HCT116 (cell line): ENCODE results near the gene FTCD. TPM values are rescaled to one million over a fixed set of nuclear protein-coding genes. Genes with fewer than 3 reads are reported as not detected.

Experiments used
- ATAC-seq: fragments of 200-7000 bp; cut with Tn5 transposase; 2 replicates; pipeline ENCODE4 v1.9.1; 2020; ENCODE audit warnings: mild to moderate bottlenecking, moderate library complexity
- BruUV-seq: library from RNA; stranded (reverse); fragments of 400-500 nt; replicated peaks from 2 replicates; lab custom pipeline; 2021; lab: Mats Ljungman, UMichigan
- CTCF ChIA-PET: fragments of 300-600 bp; sonication (Branson Sonifier 250); formaldehyde crosslinking; loops from one replicate; lab custom pipeline; 2021; ENCODE audit warnings: antibody characterized with exemption; lab: Charles Lee
- POLR2A ChIA-PET: fragments of 300-600, 350-600 bp; sonication (Branson Sonifier 250); formaldehyde crosslinking; loops from one replicate; lab custom pipeline; 2021; ENCODE audit warnings: antibody characterized with exemption; lab: Charles Lee
- RAD21 ChIA-PET, 2 experiments: fragments of 300-600 bp; sonication (Branson Sonifier 250); formaldehyde crosslinking; loops; one replicate each; lab custom pipeline; 2023; ENCODE audit warnings: low total read pairs in 2 of 2; ENCODE audit not compliant: uncharacterized antibody in 2 of 2, unreplicated experiment in 2 of 2, low non-redundant PET in 1 of 2; lab: Charles Lee
- DNase-seq: peaks from one replicate; pipeline ENCODE4 v3.0.0-alpha.2; 2010; ENCODE audit warnings: low read depth, low spot score
- H2AFZ ChIP-seq: fragments of 200-600 bp; shearing (Covaris generic), sonication (generic); 2 replicates; pipeline ENCODE4 v1.6.1; 2017; ENCODE audit warnings: low read depth, mixed run types, mixed read lengths, antibody characterized with exemption, low read length; ENCODE audit not compliant: poor library complexity, severe bottlenecking
- H3K27ac ChIP-seq: 2 replicates; pipeline ENCODE4 v1.5.1; 2012; ENCODE audit warnings: low read depth, low read length
- H3K27me3 ChIP-seq: fragments of 200-600 bp; sonication (generic); 2 replicates; pipeline ENCODE4 v1.6.1; 2016; ENCODE audit warnings: mixed run types, low read length, mixed read lengths; ENCODE audit not compliant: insufficient read depth
- H3K36me3 ChIP-seq, 2 experiments: fragments of 200-500 bp in 1 of 2; fragments of 200-600 bp in 1 of 2; sonication (Bioruptor generic) in 1 of 2; sonication (generic) in 1 of 2; 2 replicates each; pipeline versions ENCODE4 v1.5.1 to v1.6.1; 2014 to 2016; ENCODE audit warnings: low read length in 2 of 2, inconsistent platforms in 1 of 2, mixed read lengths in 1 of 2, mixed run types in 1 of 2; ENCODE audit not compliant: insufficient read depth in 2 of 2, control insufficient read depth in 1 of 2
- H3K4me1 ChIP-seq, 2 experiments: fragments of 200-600 bp in 1 of 2; sonication (generic) in 1 of 2; 2 replicates each; pipeline versions ENCODE4 v1.5.1 to v1.6.1; 2012 to 2017; ENCODE audit warnings: low read length in 2 of 2, inconsistent platforms in 1 of 2, mild to moderate bottlenecking in 1 of 2, mixed read lengths in 1 of 2, mixed run types in 1 of 2, moderate library complexity in 1 of 2; ENCODE audit not compliant: insufficient read depth in 2 of 2, control insufficient read depth in 1 of 2
- H3K4me2 ChIP-seq: fragments of 200-600 bp; sonication (generic); 2 replicates; pipeline ENCODE4 v1.6.1; 2017; ENCODE audit warnings: mixed run types, low read length, mixed read lengths
- H3K4me3 ChIP-seq, 2 experiments: fragments of 200-600 bp in 1 of 2; sonication (generic) in 1 of 2; replicated peaks in 1 of 2; 2 replicates each; pipeline ENCODE4 v1.5.1; 2011 to 2016; ENCODE audit warnings: low read length in 2 of 2, control low read depth in 1 of 2, low read depth in 1 of 2, mild to moderate bottlenecking in 1 of 2, mixed read lengths in 1 of 2, mixed run types in 1 of 2
- H3K79me2 ChIP-seq: fragments of 200-600 bp; sonication (generic); 2 replicates; pipeline ENCODE4 v1.6.1; 2017; ENCODE audit warnings: mild to moderate bottlenecking, mixed run types, low read length, moderate library complexity, mixed read lengths; ENCODE audit not compliant: insufficient read depth
- H3K9ac ChIP-seq: fragments of 200-600 bp; sonication (generic); 2 replicates; pipeline ENCODE4 v1.6.1; 2016; ENCODE audit warnings: low read length, mixed read lengths
- H3K9me2 ChIP-seq: fragments of 200-600 bp; sonication (generic), shearing (Covaris generic); 2 replicates; pipeline ENCODE4 v1.6.1; 2017; ENCODE audit warnings: mixed run types, mild to moderate bottlenecking, moderate library complexity; ENCODE audit not compliant: insufficient read depth
- H3K9me3 ChIP-seq, 2 experiments: fragments of 200-500 bp in 1 of 2; fragments of 200-600 bp in 1 of 2; sonication (Bioruptor generic) in 1 of 2; sonication (generic) in 1 of 2; 2 replicates each; pipeline ENCODE4 v1.6.1; 2014 to 2017; ENCODE audit warnings: low read length in 2 of 2, mixed read lengths in 2 of 2, inconsistent platforms in 1 of 2, low read depth in 1 of 2, mild to moderate bottlenecking in 1 of 2, mixed run types in 1 of 2, moderate library complexity in 1 of 2; ENCODE audit not compliant: control insufficient read depth in 1 of 2, insufficient read depth in 1 of 2
- H4K20me1 ChIP-seq: fragments of 200-600 bp; sonication (generic), shearing (Covaris generic); 2 replicates; pipeline ENCODE4 v1.6.1; 2017; ENCODE audit warnings: mixed run types, mild to moderate bottlenecking, moderate library complexity; ENCODE audit not compliant: insufficient read depth
- ATF3 ChIP-seq: IDR thresholded peaks from 2 replicates; pipeline ENCODE4 v1.6.1; 2012
- CBX3 ChIP-seq: IDR thresholded peaks from 2 replicates; pipeline ENCODE4 v1.6.1; 2012; ENCODE audit warnings: low read depth
- CEBPB ChIP-seq: IDR thresholded peaks from 2 replicates; pipeline ENCODE4 v1.6.1; 2012; ENCODE audit warnings: low read depth
- CTCF ChIP-seq, 3 experiments: fragments of 200-600 bp in 1 of 3; sonication (generic) in 1 of 3; IDR thresholded peaks in 2 of 3; conservative IDR thresholded peaks in 1 of 3; 2 replicates each; pipeline ENCODE4 v1.5.1; 2012 to 2017; ENCODE audit warnings: low read depth in 2 of 3, low read length in 2 of 3, antibody characterized with exemption in 1 of 3, borderline replicate concordance in 1 of 3, control low read depth in 1 of 3, mild to moderate bottlenecking in 1 of 3, mixed read lengths in 1 of 3, mixed run types in 1 of 3, moderate library complexity in 1 of 3; ENCODE audit not compliant: insufficient read depth in 1 of 3
- EGR1 ChIP-seq: IDR thresholded peaks from 2 replicates; pipeline ENCODE4 v1.6.1; 2012; ENCODE audit warnings: low read depth
- ELF1 ChIP-seq: IDR thresholded peaks from 2 replicates; pipeline ENCODE4 v1.6.1; 2012; ENCODE audit warnings: low read depth, borderline replicate concordance
- EZH2 ChIP-seq: fragments of 200-600 bp; sonication (generic); IDR thresholded peaks from 2 replicates; pipeline ENCODE4 v1.6.1; 2017; ENCODE audit warnings: antibody characterized with exemption, mixed run types
- EZH2phosphoT487 ChIP-seq: fragments of 200-600 bp; IDR thresholded peaks from 2 replicates; pipeline ENCODE4 v1.6.1; 2018; ENCODE audit warnings: antibody characterized with exemption, borderline replicate concordance
- FOSL1 ChIP-seq: IDR thresholded peaks from 2 replicates; pipeline ENCODE4 v1.6.1; 2012; ENCODE audit warnings: low read depth
- JUND ChIP-seq: IDR thresholded peaks from 2 replicates; pipeline ENCODE4 v1.6.1; 2012
- MAX ChIP-seq: IDR thresholded peaks from 2 replicates; pipeline ENCODE4 v1.6.1; 2012
- POLR2AphosphoS5 ChIP-seq: IDR thresholded peaks from 2 replicates; pipeline ENCODE4 v1.6.1; 2011; ENCODE audit warnings: mild to moderate bottlenecking, low read depth, low read length, moderate library complexity
- RAD21 ChIP-seq: IDR thresholded peaks from 2 replicates; pipeline ENCODE4 v1.6.1; 2012; ENCODE audit warnings: low read depth, mild to moderate bottlenecking
- SIN3A ChIP-seq: IDR thresholded peaks from 2 replicates; pipeline ENCODE4 v1.6.1; 2012; ENCODE audit warnings: low read depth
- SP1 ChIP-seq: IDR thresholded peaks from 2 replicates; pipeline ENCODE4 v1.6.1; 2012; ENCODE audit warnings: low read depth
- SRF ChIP-seq: IDR thresholded peaks from 2 replicates; pipeline ENCODE4 v1.6.1; 2012; ENCODE audit warnings: low read depth
- TCF7L2 ChIP-seq: IDR thresholded peaks from 2 replicates; pipeline ENCODE4 v1.7.0; 2011; ENCODE audit warnings: borderline replicate concordance, inconsistent platforms; ENCODE audit not compliant: insufficient read depth, insufficient read length; ENCODE audit errors: extremely low read depth
- YY1 ChIP-seq: IDR thresholded peaks from 2 replicates; pipeline ENCODE4 v1.6.1; 2011; ENCODE audit warnings: low read length, low read depth, moderate library complexity, mild to moderate bottlenecking; ENCODE audit not compliant: insufficient replicate concordance; ENCODE audit errors: extremely low read depth
- ZFX ChIP-seq: fragments of 450-650 bp; IDR thresholded peaks from 2 replicates; pipeline ENCODE4 v1.6.1; 2017
- intact Hi-C: fragments of 100-400 bp; cut with micrococcal nuclease; formaldehyde crosslinking; loops from 2 replicates; pipeline ENCODE4 v1.10.0; 2022
- total RNA-seq: library from RNA; stranded (reverse); gene quantifications from one replicate; pipeline ENCODE4 v1.2.1, GENCODE V29; 2021; ENCODE audit not compliant: unreplicated experiment
- TF ChIP-seq, protein P1 (sequence below): IDR thresholded peaks from 2 replicates; pipeline ENCODE4 v1.6.1; 2012; ENCODE audit warnings: low read depth

Gene FTCD
- total RNA-seq, 1 experiment from 2014 or later, result 2.5 TPM

DNA sequence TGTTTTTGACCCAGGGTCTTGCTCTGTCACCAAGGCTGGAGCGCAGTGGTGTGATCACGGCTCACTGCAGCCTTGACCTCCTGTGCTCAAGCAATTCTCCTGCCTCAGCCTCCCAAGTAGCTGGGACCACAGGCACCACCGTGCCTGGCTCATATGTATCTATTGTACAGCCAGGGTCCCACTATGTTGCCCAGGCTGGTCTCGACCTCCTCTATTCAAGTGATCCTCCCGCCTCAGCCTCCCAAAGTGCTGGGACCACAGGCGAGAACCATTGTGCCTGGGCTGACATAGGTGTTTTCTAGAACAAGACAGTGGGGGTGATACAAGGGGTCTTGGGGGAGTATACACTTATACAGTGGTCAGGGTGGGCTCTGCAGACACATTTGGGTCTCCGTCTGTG, 17.5 kb downstream of the FTCD start (continued):
- TF ChIP-seq EZH2phosphoT487 (no peak), ATF3 (no peak)

GRCh38 chr21:46136739-46137349, 18.5 kb downstream of the FTCD start:
- RAD21 ChIA-PET, result no interaction called here
- H3K4me3 ChIP-seq, result no peak overlapping the region
- H2AFZ ChIP-seq, result no peak overlapping the region
- TF ChIP-seq ATF3, result no peak
- TF ChIP-seq CEBPB, result no peak
- no peak for TF ChIP-seq TCF7L2
- no peak for TF ChIP-seq POLR2AphosphoS5
- TF ChIP-seq ZFX, result no peak
- TF ChIP-seq ELF1, result no peak
- TF ChIP-seq MAX, result no peak
- no peak for TF ChIP-seq JUND
- no peak for TF ChIP-seq EGR1
- TF ChIP-seq RAD21, result no peak
- TF ChIP-seq SRF, result no peak
- no peak for TF ChIP-seq YY1
- TF ChIP-seq FOSL1, result no peak
- TF ChIP-seq EZH2, result no peak
- TF ChIP-seq CBX3, result no peak
- TF ChIP-seq CTCF (IDR thresholded peaks at IDR 0.05 in 2 of 3, conservative IDR thresholded peaks at IDR 0.05 in 1 of 3; ENCODE audit: borderline replicate concordance in 1 of 3, insufficient read depth in 1 of 3, low read depth in 2 of 3, low read length in 2 of 3), result no peak
- no peak for TF ChIP-seq SIN3A
- no peak for TF ChIP-seq SP1
- TF ChIP-seq EZH2phosphoT487, result no peak
- TF ChIP-seq, protein P1, sequence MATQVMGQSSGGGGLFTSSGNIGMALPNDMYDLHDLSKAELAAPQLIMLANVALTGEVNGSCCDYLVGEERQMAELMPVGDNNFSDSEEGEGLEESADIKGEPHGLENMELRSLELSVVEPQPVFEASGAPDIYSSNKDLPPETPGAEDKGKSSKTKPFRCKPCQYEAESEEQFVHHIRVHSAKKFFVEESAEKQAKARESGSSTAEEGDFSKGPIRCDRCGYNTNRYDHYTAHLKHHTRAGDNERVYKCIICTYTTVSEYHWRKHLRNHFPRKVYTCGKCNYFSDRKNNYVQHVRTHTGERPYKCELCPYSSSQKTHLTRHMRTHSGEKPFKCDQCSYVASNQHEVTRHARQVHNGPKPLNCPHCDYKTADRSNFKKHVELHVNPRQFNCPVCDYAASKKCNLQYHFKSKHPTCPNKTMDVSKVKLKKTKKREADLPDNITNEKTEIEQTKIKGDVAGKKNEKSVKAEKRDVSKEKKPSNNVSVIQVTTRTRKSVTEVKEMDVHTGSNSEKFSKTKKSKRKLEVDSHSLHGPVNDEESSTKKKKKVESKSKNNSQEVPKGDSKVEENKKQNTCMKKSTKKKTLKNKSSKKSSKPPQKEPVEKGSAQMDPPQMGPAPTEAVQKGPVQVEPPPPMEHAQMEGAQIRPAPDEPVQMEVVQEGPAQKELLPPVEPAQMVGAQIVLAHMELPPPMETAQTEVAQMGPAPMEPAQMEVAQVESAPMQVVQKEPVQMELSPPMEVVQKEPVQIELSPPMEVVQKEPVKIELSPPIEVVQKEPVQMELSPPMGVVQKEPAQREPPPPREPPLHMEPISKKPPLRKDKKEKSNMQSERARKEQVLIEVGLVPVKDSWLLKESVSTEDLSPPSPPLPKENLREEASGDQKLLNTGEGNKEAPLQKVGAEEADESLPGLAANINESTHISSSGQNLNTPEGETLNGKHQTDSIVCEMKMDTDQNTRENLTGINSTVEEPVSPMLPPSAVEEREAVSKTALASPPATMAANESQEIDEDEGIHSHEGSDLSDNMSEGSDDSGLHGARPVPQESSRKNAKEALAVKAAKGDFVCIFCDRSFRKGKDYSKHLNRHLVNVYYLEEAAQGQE, result no peak
- TF ChIP-seq, all 23 proteins: peak for 0
- no peak overlapping the region for H3K9ac ChIP-seq
- no peaks in the 10 kb centered on the region for H3K27me3 ChIP-seq
- DNase-seq (no peak), ATAC-seq (no peak)
- no peak overlapping the region for H3K27ac ChIP-seq
- POLR2A ChIA-PET, result no interaction called here
- H3K36me3 ChIP-seq, result no peaks in the 10 kb centered on the region
- no TSS peak for BruUV-seq
- no peak overlapping the region for H3K4me2 ChIP-seq
- no peaks in the 10 kb centered on the region for H3K9me3 ChIP-seq
- CTCF ChIA-PET, result no interaction called here
- H3K4me1 ChIP-seq, result no peaks in the 10 kb centered on the region
- intact Hi-C loops, result no loop called here
- no peaks in the 10 kb centered on the region for H4K20me1 ChIP-seq
- H3K9me2 ChIP-seq, result no peaks in the 10 kb centered on the region
- H3K79me2 ChIP-seq, result no peaks in the 10 kb centered on the region
